ENCODE measurements around the gene SPECC1. TPM values are rescaled to one million over a fixed set of nuclear protein-coding genes. Genes with fewer than 3 reads are reported as not detected.

Gene SPECC1
- total and polyA plus RNA-seq, 9 of the 15 experiments (the other 6 are each of a cell fraction or from before 2014, with no cell fraction given) = 2.4 to 19.6 (median 14.7) TPM

DNA sequence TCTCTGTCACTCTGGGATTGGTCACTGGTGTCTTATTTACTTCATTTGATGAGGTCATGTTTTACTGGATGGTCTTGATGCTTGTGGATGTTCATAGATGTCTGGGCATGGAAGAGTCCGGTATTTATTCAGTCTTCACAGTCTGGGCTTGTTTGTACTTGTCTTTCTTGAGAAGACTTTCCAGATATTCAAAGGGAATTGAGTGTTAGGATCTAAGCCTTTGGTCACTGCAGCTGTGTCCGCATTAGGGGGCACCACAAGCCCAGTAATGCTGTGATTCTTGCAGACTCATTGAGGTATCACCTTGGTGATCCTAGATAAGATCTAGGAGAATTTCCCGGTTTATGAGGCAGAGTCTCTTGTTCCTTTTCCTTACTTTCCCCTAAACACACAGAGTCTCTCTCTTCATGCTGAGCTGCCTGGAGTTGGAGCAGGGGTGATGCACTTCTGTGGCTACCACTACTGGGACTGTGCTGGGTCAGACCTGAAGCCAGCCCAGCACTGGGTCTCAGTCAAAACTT is 214.7 kb downstream of the SPECC1 start (continued):
- TF ChIP-seq FOXM1 (IDR thresholded peaks at IDR 0.05; ENCODE audit: low read depth) (no peak), FOXM1 (CRISPR knock-in tag; IDR thresholded peaks at IDR 0.05; ENCODE audit: low read depth) (no peak), NR0B1 (IDR thresholded peaks at IDR 0.05; ENCODE audit: partially characterized antibody) (no peak), ZFPM2 (CRISPR knock-in tag; IDR thresholded peaks at IDR 0.05) (no peak), TCF7L2 (IDR thresholded peaks at IDR 0.05; ENCODE audit: low read depth, low read length) (no peak), TCF3 (CRISPR knock-in tag; IDR thresholded peaks at IDR 0.05) (no peak), NKRF (IDR thresholded peaks at IDR 0.05; ENCODE audit: borderline replicate concordance) (no peak), ILF3 (IDR thresholded peaks at IDR 0.05; ENCODE audit: borderline replicate concordance) (no peak), SPI1 (IDR thresholded peaks at IDR 0.05; ENCODE audit: borderline replicate concordance, low read depth, low read length) (no peak), KLF6 (CRISPR knock-in tag; IDR thresholded peaks at IDR 0.05; ENCODE audit: borderline replicate concordance) (no peak)
- TF ChIP-seq, protein P1, sequence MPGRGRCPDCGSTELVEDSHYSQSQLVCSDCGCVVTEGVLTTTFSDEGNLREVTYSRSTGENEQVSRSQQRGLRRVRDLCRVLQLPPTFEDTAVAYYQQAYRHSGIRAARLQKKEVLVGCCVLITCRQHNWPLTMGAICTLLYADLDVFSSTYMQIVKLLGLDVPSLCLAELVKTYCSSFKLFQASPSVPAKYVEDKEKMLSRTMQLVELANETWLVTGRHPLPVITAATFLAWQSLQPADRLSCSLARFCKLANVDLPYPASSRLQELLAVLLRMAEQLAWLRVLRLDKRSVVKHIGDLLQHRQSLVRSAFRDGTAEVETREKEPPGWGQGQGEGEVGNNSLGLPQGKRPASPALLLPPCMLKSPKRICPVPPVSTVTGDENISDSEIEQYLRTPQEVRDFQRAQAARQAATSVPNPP (IDR thresholded peaks at IDR 0.05; ENCODE audit: borderline replicate concordance, insufficient read depth, insufficient read length) = no peak
